ENCODE data around the gene CDH4. TPM values are rescaled to one million over a fixed set of nuclear protein-coding genes. Genes with fewer than 3 reads are reported as not detected.
"Not testable (repeated sequence)": the region's sequence is repeated elsewhere in the genome, so short reads cannot be mapped to it uniquely, and the experiment has no call there.

CDH4 gene
- total RNA-seq, 2 donors from 2014 or later, result not detected

GRCh38 chr20:61458146-61458746 is 206.2 kb downstream of the CDH4 start:
- no peaks in the 10 kb centered on the region for H3K27me3 Mint-ChIP-seq
- no peak overlapping the region for H3K4me3 Mint-ChIP-seq
- DNase-seq (ENCODE audit: low spot score) (no peak), ATAC-seq (peak; percentile 13 to 15)
- no peaks in the 10 kb centered on the region for H3K36me3 Mint-ChIP-seq
- no peaks in the 10 kb centered on the region for H3K4me1 Mint-ChIP-seq (ENCODE audit: low read depth in 2 of 2)
- no peaks in the 10 kb centered on the region for H3K9me3 Mint-ChIP-seq
- no peak overlapping the region for H3K27ac Mint-ChIP-seq

- Mint-ChIP-seq H3K36me3 (no peaks in the 10 kb centered on the region), H3K9me3 (no peaks in the 10 kb centered on the region), H3K27ac (no peak overlapping the region), H3K4me1 (ENCODE audit: low read depth in 2 of 2) (no peaks in the 10 kb centered on the region), H3K4me3 (no peak overlapping the region), H3K27me3 (no peaks in the 10 kb centered on the region)
- ATAC-seq, result no peak
- DNase-seq (ENCODE audit: low spot score), result no peak
Observed at GRCh38 chr20:61459266-61459665, 207.2 kb downstream of the CDH4 start.

- Mint-ChIP-seq H3K4me3 (no peak overlapping the region), H3K27ac (no peak overlapping the region), H3K9me3 (no peaks in the 10 kb centered on the region), H3K36me3 (no peaks in the 10 kb centered on the region), H3K27me3 (no peaks in the 10 kb centered on the region), H3K4me1 (ENCODE audit: low read depth in 2 of 2) (no peaks in the 10 kb centered on the region)
- DNase-seq (ENCODE audit: low spot score) (no peak), ATAC-seq (no peak)
Observed at GRCh38 chr20:61459705-61460104, 207.6 kb downstream of the CDH4 start.

GRCh38 chr20:61460261-61461052 is 208.4 kb downstream of the CDH4 start:
- Mint-ChIP-seq H3K36me3 (no peaks in the 10 kb centered on the region), H3K4me3 (no peak overlapping the region)

GRCh38 chr20:61461461-61461860 is 209.4 kb downstream of the CDH4 start:
- H3K27me3 Mint-ChIP-seq, result no peaks in the 10 kb centered on the region
- ATAC-seq (no peak), DNase-seq (ENCODE audit: low spot score) (no peak)
- H3K9me3 Mint-ChIP-seq, result no peaks in the 10 kb centered on the region
- H3K36me3 Mint-ChIP-seq, result no peaks in the 10 kb centered on the region
- no peaks in the 10 kb centered on the region for H3K4me1 Mint-ChIP-seq (ENCODE audit: low read depth in 2 of 2)
- H3K4me3 Mint-ChIP-seq, result no peak overlapping the region
- H3K27ac Mint-ChIP-seq, result no peak overlapping the region

More at GRCh38 chr20:61460261-61461052, 208.4 kb downstream of the CDH4 start:
- no peak for ATAC-seq
- no peaks in the 10 kb centered on the region for H3K27me3 Mint-ChIP-seq
- H3K27ac Mint-ChIP-seq, result no peak overlapping the region
- DNase-seq (ENCODE audit: low spot score), result no peak
- no peaks in the 10 kb centered on the region for H3K4me1 Mint-ChIP-seq (ENCODE audit: low read depth in 2 of 2)
- H3K9me3 Mint-ChIP-seq, result no peaks in the 10 kb centered on the region

GRCh38 chr20:61464307-61465303 is 212.5 kb downstream of the CDH4 start:
- H3K27ac Mint-ChIP-seq, result no peak overlapping the region
- no peak for ATAC-seq
- no peaks in the 10 kb centered on the region for H3K4me1 Mint-ChIP-seq (ENCODE audit: low read depth in 2 of 2)
- DNase-seq (ENCODE audit: low spot score), result no peak
- H3K36me3 Mint-ChIP-seq, result no peaks in the 10 kb centered on the region
- H3K9me3 Mint-ChIP-seq, result peaks cover 3% of the 10 kb centered on the region
- peaks cover 2% of the 10 kb centered on the region in 2 donors for H3K27me3 Mint-ChIP-seq
- H3K4me3 Mint-ChIP-seq, result no peak overlapping the region

GRCh38 chr20:61475729-61476128 is 223.7 kb downstream of the CDH4 start:
- Mint-ChIP-seq H3K27me3 (peaks cover 3 to 21% of the 10 kb centered on the region in 2 donors), H3K27ac (no peak overlapping the region), H3K36me3 (no peaks in the 10 kb centered on the region), H3K4me1 (ENCODE audit: low read depth in 2 of 2) (no peaks in the 10 kb centered on the region), H3K9me3 (no peaks in the 10 kb centered on the region), H3K4me3 (no peak overlapping the region)
- DNase-seq (ENCODE audit: low spot score) (no peak), ATAC-seq (no peak)

- Mint-ChIP-seq H3K4me1 (ENCODE audit: low read depth in 2 of 2) (no peaks in the 10 kb centered on the region), H3K36me3 (no peaks in the 10 kb centered on the region), H3K27me3 (peaks cover 3 to 20% of the 10 kb centered on the region in 2 donors), H3K27ac (no peak overlapping the region), H3K4me3 (no peak overlapping the region), H3K9me3 (no peaks in the 10 kb centered on the region)
- DNase-seq (ENCODE audit: low spot score) (no peak), ATAC-seq (peak; percentile 45 to 46)
Observed at GRCh38 chr20:61476956-61477355, 224.9 kb downstream of the CDH4 start.

- DNase-seq (ENCODE audit: low spot score), result no peak
- no peak for ATAC-seq
- H3K27me3 Mint-ChIP-seq, result peaks cover 3 to 15% of the 10 kb centered on the region in 2 donors
Observed at GRCh38 chr20:61477451-61477861, 225.4 kb downstream of the CDH4 start.

GRCh38 chr20:61478094-61478493 is 226.0 kb downstream of the CDH4 start:
- no peaks in the 10 kb centered on the region for H3K4me1 Mint-ChIP-seq (ENCODE audit: low read depth in 2 of 2)
- DNase-seq (ENCODE audit: low spot score) (no peak), ATAC-seq (no peak)
- H3K9me3 Mint-ChIP-seq, result no peaks in the 10 kb centered on the region
- peaks cover 3 to 14% of the 10 kb centered on the region in 2 donors for H3K27me3 Mint-ChIP-seq
- H3K36me3 Mint-ChIP-seq, result no peaks in the 10 kb centered on the region
- no peak overlapping the region for H3K4me3 Mint-ChIP-seq
- no peak overlapping the region for H3K27ac Mint-ChIP-seq

More at GRCh38 chr20:61477451-61477861, 225.4 kb downstream of the CDH4 start:
- Mint-ChIP-seq H3K4me3 (no peak overlapping the region), H3K9me3 (no peaks in the 10 kb centered on the region), H3K27ac (no peak overlapping the region), H3K36me3 (no peaks in the 10 kb centered on the region), H3K4me1 (ENCODE audit: low read depth in 2 of 2) (no peaks in the 10 kb centered on the region)

GRCh38 chr20:61478611-61479305 is 226.7 kb downstream of the CDH4 start:
- Mint-ChIP-seq H3K27me3 (peaks cover 3 to 9% of the 10 kb centered on the region in 2 donors), H3K9me3 (no peaks in the 10 kb centered on the region)
- DNase-seq (ENCODE audit: low spot score), result no peak

GRCh38 chr20:61479433-61479832 is 227.4 kb downstream of the CDH4 start:
- not testable (repeated sequence) for H3K4me1 Mint-ChIP-seq (ENCODE audit: low read depth in 2 of 2); H3K27ac Mint-ChIP-seq; H3K27me3 Mint-ChIP-seq; DNase-seq (ENCODE audit: low spot score); H3K9me3 Mint-ChIP-seq; ATAC-seq; H3K36me3 Mint-ChIP-seq; H3K4me3 Mint-ChIP-seq

More at GRCh38 chr20:61478611-61479305, 226.7 kb downstream of the CDH4 start:
- no peak overlapping the region for H3K27ac Mint-ChIP-seq
- no peak for ATAC-seq
- H3K4me1 Mint-ChIP-seq (ENCODE audit: low read depth in 2 of 2), result no peaks in the 10 kb centered on the region
- H3K4me3 Mint-ChIP-seq, result no peak overlapping the region
- no peaks in the 10 kb centered on the region for H3K36me3 Mint-ChIP-seq

- ATAC-seq, result no peak
- no peak for DNase-seq (ENCODE audit: low spot score)
- no peaks in the 10 kb centered on the region for H3K36me3 Mint-ChIP-seq
- no peaks in the 10 kb centered on the region for H3K4me1 Mint-ChIP-seq (ENCODE audit: low read depth in 2 of 2)
- no peak overlapping the region for H3K27ac Mint-ChIP-seq
- no peaks in the 10 kb centered on the region for H3K9me3 Mint-ChIP-seq
- H3K27me3 Mint-ChIP-seq, result peaks cover 3 to 7% of the 10 kb centered on the region in 2 donors
- no peak overlapping the region for H3K4me3 Mint-ChIP-seq
Observed at GRCh38 chr20:61480158-61480825, 228.2 kb downstream of the CDH4 start.

All from natural killer cell treated with Interleukin-12 subunit alpha and Interleukin-12 subunit beta and Interleukin-15 and Interleukin-18, amount 100 ng/mL, for 72 hours (primary cell).